GM19240 (cell line): ENCODE results near the gene SMYD3.

Experiments
- DNase-seq: peaks from one replicate; pipeline ENCODE4 v3.0.0; 2011; ENCODE audit warnings: low spot score; ENCODE audit not compliant: insufficient read length

SMYD3 gene

DNA sequence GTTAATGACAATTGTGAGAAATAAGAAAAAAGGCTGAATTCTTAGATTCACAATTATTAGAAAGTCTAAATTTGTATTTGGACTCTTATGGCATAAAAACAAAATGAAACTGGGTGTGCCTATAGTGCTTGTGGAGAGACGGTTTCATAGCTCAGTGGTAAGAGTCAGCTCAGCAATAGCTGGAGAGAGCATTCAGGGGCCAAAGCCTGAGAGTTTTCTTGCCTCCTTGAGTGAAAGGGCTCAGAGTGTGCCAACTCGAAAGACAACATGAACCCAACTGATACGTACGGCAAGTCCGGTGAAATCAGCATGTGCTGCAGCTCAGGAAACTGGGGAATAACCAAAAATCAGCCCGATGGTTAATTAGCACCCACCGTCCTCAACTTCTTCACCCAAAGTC, 577.9 kb downstream of the SMYD3 start:
- no peak for DNase-seq

DNA sequence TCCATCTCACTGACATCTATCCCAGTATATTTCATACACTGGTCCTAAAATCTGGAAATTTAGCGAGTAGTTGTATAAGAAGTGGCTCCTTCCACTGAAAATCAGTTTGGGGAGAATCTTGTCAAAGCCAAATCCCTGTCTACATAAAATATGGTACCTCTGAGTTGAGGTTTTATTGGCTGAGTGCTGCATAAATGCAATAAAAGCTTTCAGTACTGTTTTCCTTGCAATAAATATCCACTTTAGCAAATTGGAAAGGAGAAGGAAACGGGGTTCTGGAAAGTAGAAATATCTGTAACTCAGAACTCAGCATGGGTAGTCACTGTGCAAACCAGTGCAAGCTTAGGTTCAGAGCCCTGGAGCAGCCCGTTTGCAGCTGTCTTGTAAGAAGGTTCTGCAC, 580.2 kb downstream of the SMYD3 start:
- DNase-seq, result no peak

DNA sequence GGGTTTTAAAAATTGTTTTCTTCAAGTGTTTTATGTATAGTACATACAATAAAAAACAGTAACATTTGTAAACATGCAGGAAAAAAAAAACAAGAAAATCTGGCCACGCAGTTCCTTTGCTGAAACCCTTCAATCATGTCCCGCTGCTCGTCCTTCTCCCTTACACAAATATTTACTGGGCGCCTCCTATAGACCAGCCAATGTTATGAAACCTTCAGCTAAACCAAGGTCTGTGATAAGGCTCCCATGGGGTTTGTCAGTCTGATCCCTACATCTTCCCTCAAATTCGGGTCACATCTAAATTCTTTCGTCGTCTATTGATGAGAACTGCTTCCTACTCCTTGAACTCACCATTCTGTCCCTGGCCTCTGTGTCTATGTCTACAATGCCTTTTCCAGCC, 583.9 kb downstream of the SMYD3 start:
- no peak for DNase-seq

DNA sequence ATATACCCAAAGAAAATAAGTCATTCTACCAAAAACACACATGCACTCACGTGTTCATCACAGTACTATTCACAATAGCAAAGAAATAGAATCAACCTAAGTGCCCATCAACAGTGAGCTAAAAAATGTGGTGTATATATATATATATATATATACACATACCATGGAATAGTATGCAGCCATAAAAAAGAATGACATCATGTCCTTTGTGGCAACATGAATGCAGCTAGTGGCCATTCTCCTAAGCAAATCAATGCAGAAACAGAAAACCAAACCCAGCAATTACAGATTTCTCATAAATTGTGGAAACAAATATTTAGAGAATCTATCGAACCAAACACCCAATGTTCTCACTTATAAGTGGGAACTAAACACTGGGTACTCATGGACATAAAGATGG, 585.7 kb downstream of the SMYD3 start:
- no peak for DNase-seq

DNA sequence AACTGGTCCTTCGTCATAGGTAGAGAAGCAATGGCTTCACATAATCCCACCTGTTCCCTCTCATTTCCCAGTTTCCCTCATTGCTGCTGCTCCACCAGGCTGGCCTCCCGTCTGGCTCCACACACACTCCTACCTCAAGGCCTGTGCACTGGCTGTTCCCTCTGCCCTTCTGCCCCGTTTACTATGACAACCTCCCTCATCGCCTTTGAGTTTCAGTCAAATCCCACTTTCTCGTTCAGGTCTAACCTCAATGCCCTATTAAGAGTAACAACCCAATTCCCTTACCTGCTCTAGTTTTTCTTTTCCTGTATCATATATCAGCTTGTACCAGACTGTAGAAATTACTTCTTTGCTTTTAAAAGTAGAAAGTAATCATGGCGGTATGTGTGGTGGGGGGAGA, 589.7 kb downstream of the SMYD3 start:
- DNase-seq, result no peak

DNA sequence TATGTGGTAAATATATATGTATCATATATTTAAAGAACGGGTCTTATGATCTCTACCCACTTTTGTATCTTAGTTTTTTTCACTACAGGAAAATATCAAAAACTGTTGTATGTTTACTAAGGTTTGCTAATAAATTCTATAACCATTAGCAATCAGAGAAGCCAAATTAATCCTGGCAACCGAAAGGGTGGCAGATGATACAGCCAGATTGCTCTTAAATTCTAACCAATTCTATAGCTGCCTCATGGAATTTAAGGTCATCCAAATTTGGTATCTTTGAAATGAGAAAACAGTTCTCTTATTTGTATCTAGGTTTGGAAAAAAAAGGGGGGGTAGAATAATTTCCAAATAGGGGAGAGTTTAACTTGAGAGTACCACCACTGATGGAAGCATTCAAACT, 591.2 kb downstream of the SMYD3 start:
- no peak for DNase-seq

DNA sequence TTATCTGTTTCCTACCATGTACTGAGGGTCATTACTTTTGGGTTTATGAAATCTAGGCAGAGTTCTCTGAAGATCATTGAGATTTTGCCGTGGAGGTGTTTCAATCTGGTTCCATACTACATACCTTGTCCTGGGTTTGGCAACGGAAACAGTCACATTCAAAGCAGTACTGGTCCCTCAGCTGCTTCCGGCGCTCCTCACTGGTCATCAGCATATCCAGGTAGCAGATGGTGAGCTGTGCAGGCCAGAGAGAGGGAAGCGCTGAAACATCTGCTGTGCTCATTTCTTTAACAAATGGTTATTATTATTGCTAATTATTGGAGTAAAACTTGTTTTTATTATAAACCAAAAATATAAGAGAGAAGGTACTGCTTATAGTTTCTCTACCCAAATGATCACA, 591.7 kb downstream of the SMYD3 start:
- DNase-seq, result no peak

DNA sequence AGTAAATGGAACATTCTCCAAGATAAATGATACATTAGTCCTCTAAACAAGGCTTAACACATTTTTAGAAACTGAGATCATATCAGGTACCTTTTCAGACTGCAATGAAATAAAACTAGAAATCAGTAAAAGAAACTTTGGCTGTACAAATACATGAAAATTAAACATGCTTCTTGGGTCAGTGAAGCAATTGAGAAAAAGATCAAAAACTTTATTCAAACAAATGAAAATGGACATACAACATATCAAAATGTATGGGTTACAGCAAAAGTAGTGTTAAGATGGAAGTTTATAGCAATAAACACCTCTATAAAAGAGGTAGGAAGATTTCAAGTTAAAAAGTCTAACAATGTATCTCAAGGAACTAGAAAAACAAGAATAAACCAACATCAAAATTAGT, 598.5 kb downstream of the SMYD3 start:
- no peak for DNase-seq

DNA sequence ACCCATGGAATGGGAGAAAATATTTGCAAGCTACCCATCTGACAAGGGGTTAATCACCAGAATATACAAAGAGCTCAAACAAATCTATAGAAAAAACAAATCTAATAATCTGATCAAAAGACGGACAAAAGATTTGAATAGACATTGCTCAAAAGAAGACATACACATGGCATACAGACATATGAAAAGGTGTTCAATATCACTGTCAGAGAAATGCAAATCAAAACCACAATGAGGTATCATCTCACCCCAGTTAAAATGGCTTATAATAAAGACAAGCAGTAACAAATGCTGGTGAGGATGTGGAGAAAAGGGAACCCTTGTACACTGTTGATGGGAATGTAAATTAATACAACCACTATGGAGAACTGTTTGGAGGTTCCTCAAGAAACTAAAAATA, 600.9 kb downstream of the SMYD3 start:
- no peak for DNase-seq

DNA sequence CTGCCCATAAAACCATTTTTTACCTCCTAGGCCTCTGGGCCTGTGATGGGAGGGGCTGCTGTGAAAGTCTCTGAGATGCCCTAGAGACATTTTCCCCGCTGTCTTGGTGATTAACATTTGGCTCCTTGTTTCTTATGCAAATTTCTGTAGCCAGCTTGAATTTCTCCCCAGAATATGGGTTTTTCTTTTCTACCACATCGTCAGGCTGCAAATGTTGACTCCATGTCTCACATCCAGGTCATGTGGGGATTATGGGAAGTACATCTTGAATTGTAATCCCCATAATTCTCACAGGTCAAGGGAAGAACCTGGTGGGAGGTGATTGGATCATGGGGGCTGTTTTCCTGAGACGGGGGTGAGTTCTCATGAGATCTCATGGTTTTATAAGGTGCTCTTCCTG, 603.2 kb downstream of the SMYD3 start:
- DNase-seq, result no peak

DNA sequence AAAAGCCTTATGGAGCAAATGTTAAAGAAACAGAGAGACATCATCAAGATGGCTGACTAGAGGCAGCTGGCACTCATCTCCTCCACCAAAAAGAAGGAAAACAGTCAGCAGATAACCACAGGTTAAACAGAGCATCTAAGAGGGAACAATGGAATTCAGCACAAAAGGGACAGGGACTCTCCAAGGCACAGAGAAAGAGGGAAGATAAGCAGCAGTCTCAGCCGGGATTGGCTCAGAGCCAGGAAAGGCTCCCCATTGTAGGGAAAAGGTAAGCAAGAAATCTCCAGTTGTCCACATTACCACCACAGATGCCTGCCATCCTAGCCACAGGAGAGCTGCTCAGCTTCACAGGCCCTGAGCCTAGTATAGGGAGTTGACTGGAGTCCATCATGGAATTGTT, 605.5 kb downstream of the SMYD3 start:
- no peak for DNase-seq

DNA sequence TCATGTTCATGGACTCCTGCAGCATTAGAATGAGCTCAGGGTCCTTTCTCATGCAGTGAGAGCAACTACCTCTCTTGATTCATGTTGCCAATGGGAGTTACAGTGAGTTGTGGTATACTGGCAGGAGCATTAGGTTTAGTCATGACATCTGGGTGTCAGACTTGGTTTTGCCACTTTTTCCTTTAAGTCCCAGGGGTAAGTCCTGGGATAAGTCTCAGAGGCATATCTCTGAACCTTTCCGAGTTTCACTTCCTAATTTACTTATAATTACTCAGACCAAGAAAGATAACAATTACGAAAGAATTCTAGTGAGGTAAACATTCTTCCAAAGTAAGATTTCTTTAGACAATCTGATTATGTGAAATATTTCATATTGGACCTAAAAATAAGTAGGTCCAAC, 606.0 kb downstream of the SMYD3 start:
- DNase-seq, result no peak

DNA sequence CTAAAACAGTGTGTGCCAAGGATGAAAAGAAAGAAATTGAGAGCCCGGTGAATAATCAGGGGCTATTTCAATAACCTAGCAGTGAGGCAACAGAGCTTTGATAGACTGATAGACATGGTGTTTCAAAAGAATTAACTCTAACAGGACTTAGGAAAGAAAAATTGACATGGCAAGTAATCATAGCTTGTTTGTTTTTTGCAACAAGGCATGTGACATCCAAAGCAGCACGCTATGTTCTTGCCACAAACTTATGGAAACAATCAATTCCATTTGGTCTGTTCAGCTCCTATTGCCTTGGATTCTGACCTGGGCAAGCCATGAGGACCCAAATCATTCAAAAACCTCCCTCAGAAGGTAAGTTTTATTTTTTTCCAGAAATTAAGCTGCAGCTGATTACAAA, 608.5 kb downstream of the SMYD3 start:
- no peak for DNase-seq

DNA sequence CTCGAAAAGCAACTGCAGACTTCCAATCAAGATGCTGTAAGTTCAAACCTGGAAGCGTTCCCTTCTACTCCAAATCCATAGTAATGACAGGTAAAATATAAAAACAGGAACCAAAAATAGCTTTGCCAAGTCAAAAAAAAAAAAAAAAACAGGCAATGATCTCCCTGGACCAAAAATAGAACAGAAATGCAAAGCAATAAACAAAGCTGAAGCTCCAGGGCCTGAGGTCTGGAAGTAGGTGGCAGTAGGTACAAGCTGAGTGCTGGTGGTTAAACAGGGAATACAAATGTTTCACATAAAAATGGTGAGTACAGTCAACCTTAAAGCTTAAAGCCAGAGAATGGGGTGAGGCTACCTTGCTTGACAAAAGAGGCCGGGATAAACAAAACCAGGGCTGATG, 610.8 kb downstream of the SMYD3 start:
- DNase-seq, result no peak

DNA sequence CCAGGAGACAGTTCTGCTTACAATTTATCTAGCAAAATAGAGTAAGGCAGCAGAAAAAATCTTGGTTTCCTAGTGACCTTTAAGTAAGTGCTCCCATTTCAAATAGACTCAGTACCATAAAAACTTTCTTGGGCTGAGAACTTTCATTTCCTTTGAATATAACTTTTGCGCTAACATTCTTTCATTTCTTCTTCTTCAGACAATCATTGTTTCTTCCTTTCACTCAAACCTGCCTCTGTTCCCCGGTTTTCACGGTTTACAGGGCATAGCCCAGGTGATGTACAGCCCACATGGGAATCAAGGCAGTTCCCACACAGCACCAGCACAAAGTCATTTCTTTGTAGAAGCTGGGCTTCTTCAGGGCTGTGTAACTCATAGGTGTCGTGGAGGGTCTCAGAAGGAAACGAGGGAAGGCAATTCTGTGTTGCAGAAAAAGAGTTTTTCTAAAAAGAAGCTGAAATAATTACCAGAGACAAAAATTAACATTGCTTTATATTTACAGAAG, 611.6 kb downstream of the SMYD3 start:
- DNase-seq, result no peak

DNA sequence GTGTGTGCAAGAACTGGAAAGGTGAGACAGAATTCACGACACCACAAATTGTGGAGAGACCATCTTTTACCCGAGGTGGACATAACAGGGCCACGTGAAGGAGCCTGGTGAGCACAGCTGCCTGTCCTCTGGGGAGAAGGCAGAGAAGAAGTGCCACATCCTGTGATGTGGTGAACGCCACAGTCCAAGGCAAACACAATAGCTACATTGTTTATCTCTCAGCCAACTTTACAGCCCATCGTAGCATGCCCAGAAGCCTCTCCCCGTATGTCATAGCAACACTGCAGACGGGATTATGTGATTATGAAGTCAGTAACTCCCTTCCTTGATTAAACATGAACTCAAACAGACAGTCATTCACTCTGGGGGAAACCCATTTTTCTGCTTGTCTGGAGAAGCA, 612.2 kb downstream of the SMYD3 start:
- no peak for DNase-seq

DNA sequence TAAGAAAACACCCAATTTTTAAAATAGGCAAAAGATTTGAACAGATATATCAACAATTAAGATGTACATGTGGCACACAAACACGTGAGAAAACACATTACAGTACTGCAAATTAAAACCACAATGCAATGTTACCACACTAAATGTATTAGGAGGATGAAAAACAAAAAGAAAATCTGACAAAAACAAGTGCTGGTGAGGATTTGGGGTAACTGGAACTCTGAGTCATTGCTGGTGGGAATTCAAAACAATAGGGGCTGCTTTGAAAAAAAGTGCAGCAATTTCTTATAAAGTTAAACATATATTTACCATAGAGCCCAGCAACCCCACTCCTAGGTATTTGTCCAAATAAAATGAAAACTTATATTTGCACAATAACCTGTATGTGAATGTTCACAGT, 614.1 kb downstream of the SMYD3 start:
- DNase-seq, result no peak

DNA sequence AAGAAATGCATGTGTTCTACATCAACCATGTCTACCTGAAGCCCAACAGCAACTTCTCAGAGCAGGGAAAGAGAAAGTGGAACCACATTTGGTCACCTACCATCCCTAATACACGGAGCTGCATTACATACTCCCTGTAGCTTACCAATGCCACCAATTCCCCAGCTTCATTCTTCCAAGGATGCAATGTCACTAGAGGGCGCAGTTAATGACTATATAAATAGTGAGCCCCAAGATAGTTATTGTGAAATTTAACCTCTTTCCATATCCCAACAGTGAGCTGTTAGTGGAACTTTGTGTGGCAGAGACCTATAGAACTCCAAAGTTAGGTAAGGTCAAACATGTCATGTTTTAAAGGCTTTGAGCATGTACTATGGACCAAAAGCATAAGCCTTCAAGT, 618.3 kb downstream of the SMYD3 start:
- no peak for DNase-seq

DNA sequence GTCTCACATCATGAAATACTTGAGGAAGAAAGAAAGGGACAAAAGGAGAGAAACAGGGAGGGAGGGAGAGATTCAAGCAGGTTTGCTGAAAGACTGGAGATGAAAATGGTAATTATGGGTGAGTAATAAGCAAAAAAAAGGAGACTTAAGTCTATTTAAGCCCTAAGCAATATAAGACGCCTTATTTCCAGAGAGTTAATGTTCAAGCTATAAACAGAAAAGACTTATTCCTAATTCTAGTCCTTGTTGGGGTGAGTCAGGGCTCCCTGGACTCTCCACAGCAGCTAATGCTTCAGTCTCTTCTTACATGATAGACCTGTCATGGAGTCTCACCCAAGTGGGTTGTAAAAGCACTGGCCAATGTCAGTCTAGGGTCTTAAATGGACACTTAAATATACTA, 619.2 kb downstream of the SMYD3 start:
- no peak for DNase-seq

DNA sequence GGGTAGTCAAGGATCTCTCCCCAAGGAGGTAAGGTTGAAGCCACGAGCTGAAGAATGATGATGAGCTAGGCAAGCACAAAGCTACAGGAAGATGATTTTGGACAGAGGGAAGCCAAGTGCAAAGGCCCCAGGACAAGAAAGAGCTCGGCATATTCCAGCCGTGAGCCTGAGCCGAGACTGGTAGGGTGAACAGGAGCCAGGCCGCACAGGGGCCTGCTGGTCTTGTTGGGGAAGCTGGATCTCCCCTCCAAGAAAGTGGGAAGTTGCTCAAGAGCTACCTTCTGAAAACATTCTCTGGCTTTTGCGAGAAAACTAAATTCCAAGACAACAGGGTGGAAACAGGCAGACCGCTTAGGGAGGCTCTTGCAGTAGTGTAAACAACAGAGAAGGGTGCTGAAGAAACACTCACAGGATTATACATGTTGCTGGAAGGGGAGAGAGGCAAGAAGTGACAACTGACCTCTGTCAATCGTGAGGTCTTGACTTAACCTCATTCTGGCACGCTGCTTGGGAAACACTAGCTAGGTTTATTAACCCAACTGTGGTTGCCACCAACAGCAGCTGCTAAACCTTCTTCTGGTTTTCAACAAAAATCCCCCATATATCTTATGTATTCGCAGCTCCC, 625.2 kb downstream of the SMYD3 start:
- no peak for DNase-seq

DNA sequence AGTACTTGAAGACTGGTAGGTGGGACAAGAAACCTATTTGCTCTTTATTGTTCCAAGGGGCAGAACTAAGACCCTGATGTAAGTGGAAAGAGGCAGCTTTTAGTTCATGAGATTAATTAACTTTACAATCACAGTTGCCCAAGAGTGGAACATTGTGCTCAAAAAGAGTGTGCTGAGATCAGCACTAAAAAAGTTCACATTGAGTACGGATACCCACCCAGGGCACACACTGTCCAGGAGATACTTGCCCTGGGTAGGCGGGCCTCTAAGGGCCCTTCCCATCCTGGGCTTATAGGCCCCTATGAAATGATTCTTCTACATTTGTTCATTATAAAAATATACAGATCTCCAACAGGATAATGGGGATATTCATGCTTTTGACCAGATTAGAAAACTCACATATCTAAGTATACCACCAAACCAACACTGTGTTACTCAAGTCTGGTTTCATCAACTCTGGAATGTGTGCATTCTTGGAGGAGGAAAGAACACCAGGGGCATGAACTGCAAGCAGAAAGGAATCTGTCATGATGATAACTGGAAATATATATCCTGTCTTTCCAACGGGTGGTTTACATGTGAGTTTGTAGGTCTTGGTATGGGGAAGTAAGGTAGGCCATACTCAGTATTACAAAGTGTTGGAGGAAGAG, 626.2 kb downstream of the SMYD3 start:
- no peak for DNase-seq

DNA sequence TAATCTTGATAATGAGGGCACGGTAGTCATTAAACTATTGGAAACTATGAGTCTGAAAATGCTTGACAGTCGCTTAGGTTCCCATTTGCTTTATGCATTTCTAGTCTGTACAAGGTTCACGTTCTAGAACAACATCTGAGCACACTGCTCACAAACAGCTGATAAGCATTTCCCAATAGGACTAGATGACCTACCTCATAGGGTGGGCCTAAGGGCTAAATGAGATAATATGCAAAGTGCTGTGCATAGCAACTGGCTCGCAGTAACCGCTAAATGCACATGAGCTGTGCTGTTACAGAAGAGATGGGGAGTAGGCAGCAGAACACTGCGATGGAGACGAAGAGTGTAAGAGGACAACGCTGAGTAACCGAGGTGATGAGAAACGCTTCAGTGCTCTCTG, 628.0 kb downstream of the SMYD3 start:
- no peak for DNase-seq

DNA sequence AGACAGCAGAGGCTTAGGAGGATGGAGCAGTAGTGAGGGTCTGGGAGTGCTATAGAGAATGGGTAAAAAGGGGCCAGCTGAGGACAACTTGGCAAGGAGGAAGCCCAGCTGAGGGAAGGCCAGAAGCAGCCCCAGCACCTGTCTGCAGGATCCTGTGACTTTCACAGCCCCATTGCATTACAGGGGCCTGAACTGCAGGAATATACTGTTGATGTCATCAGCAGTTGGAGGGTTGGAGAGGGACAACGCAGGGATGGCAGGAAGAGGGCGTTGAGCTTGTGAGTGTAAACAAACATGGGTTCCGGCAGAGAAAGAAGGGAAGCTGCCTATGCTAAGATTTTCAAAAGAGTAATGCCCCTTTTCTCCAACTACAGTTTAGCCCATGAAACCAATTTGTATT, 628.5 kb downstream of the SMYD3 start:
- DNase-seq, result no peak

DNA sequence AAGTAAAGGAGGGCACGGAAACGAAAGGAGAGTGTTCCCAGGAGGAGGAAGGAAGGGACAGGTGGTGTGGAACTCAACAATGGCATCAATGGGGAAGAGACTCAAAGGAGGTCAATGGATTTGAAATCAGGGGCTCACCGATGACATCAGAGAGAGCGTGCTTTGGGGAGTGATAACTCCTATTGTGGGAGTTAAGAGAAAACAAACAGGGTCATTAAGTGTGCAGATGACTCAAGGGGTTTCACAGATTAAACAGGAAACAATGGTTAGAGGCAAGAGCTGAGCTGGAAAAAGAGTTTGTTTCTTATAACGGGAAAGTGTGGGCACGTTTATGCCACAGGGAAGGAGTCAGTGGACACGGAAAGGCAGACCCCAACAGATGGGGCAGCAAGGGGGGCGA, 629.1 kb downstream of the SMYD3 start:
- DNase-seq, result no peak
